HuH-7 (cell line): Measurements from ENCODE around the gene SCGB3A2.
"Not testable (repeated sequence)": the region's sequence is repeated elsewhere in the genome, so short reads cannot be mapped to it uniquely, and the experiment has no call there.

ENCODE experiments used
- DNase-seq: peaks from one replicate; pipeline ENCODE4 v3.0.0; 2011; ENCODE audit warnings: low spot score

The SCGB3A2 gene

DNA sequence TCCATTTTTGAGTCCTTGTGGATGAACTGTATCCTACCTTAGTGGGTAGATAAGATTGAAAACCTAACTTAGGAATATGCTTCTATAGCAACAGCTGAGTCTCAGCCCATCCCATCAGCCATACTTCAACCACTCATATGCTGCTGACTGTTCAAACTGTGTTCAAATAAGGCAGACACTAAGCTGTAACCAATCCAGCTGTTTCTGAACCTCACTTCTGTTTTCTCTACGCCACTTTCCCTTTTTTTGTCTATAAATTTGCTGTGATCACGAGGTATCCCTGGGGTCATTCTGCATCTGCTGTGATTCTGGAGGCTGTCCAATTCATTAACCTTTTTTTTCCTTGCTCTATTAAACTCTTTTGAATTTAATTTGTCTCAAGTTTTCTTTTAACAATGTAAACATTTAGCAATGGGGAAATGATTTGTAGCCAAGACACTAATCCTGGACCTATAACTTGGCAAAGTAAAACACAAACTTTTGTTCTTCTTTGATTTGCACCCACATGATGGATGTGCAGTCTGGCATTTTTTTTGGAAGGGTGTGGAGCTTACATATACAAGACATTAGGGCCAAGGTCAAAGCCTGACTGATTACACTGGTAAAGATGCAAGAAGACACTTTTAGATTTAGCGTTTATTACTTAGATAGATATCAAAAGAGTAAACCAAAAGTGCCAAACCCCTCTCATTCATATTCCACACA, 14.9 kb upstream of the SCGB3A2 start:
- DNase-seq = no peak

DNA sequence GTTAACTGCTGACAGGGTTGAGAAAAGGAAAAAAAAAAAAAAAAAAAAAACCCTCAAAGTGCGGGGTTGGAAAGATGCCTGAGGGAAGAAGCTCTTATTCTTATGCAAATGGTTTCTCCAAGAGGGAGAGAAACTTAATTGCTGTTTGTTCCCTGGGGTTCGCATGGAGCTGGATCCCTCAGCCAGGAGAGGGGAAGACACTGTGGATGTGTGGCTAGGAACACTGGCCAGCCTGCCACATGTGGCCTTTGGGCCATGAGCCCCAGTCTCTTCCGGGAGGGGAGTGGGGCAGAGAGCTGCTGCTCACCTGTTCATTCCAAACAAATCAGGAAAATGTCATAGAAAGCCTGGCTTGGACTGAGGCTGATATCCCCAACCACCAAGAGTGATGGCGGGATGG, 9.4 kb upstream of the SCGB3A2 start:
- DNase-seq = no peak

DNA sequence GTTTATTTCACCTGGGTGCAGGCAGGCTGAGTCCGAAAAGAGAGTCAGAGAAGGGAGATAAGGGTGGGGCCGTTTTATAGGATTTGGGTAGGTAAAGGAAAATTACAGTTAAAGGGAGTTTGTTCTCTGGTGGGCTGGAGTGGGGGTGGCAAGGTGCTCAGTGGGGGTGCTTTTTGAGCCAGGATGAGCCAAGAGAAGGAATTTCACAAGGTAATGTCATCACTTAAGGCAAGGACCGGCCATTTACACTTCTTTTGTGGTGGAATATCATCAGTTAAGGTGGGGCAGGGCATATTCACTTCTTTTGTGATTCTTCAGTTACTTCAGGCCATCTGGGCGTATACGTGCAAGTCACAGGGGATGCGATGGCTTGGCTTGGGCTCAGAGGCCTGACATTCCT, 8.6 kb upstream of the SCGB3A2 start:
- DNase-seq = not testable (repeated sequence)

DNA sequence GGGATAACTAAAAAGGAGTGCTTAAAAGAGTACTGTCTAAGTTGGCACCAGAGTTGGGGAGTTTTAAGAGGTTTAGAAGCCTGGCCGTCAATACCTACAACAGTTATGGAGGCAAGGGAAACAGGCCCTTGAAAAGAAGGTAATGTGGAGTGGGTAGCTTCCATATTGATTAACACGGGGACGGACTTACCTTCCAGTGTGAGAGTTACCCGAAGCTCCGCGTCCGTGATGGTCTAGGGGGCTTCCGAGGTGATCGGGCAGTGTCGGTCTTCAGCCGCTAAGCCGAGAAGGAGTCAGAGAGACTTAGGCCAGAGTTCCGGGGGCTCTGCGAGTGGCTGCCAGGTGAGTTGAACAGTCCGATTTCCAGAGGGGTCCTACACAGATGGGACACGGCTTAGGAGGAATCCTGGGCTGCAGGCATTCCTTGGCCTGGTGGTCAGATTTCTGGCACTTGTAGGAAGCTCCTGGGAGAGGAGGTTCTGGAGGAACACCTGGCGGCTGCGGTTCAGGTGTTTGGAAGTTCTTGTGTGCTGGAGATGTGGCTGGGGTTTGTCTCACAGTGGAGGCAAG, 6.4 kb upstream of the SCGB3A2 start:
- DNase-seq = not testable (repeated sequence)

DNA sequence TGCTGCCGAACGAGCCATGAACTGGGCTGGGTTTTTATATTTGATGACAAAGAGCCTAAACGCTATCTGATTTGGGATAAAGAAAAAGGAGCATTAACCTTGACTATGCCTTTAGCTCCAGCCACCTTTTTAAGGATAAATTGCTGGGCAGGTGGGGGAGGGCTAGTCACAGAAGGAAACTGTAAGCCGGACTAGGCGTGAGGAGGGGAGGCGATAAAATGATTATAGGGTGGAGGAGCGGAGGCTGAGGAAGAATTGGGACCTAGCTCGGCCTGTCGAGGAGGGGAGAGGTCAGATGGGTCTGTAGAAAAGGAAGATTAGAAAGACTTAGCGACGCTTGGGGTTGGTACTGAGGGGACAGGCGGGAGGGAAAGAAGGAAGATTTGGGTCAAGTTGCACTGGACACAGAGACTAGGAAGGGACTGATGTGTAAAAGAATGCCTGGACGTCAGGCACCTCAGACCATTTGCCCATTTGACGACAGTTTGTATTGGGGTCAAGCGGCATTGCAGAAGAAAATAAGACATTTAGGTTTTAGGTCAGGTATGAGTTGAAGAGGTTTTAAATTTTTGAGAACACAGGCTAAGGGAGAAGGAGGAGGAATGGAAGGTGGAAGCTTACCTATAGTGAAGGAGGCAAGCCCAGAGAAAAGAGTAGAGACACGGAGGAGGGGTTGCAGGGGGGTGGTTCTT, 5.6 kb upstream of the SCGB3A2 start:
- not testable (repeated sequence) for DNase-seq

DNA sequence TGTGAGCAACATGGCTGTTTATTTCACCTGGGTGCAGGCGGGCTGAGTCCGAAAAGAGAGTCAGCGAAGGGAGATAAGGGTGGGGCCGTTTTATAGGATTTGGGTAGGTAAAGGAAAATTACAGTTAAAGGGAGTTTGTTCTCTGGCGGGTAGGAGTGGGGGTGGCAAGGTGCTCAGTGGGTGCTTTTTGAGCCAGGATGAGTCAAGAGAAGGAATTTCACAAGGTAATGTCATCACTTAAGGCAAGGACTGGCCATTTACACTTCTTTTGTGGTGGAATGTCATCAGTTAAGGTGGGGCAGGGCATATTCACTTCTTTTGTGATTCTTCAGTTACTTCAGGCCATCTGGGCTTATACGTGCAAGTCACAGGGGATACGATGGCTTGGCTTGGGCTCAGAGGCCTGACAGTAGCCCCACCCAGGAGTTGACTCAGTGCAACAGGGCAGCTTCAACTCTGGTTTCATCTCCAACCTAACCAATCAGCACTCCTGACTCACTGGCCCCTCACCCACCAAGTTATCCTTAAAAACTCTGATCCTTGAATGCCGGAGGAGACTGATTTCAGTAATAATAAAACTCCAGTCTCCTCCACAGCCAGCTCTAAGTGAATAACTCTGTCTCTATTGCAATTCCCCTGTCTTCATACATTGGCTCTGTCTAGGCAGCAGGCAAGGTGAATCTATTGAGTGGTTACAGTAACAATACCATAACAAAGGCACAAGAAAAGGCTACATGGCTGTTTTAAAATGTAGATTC, 4.2 kb upstream of the SCGB3A2 start:
- DNase-seq = not testable (repeated sequence)

DNA sequence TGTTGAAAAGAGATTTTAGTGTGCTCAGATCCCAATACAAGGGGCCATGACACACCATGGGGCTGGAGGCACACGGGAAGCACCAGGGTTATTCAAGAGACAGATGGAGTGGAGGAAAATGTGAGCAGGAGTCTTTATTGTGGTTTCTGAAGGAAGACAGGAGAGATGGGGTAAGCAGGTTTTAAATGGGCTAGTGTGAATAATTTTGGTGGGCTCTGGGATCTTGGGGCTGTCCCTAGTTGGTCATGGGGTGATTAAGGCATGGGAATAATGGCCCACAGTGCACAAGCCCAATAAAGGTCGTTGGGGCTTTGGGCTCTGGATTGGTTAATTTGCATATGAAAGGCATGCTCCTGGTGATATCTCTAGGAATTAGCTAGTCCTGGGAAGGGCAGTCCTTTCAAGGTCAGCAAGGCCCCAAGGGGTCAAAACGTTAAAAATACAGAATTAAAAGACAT, 3.6 kb upstream of the SCGB3A2 start:
- DNase-seq = no peak

DNA sequence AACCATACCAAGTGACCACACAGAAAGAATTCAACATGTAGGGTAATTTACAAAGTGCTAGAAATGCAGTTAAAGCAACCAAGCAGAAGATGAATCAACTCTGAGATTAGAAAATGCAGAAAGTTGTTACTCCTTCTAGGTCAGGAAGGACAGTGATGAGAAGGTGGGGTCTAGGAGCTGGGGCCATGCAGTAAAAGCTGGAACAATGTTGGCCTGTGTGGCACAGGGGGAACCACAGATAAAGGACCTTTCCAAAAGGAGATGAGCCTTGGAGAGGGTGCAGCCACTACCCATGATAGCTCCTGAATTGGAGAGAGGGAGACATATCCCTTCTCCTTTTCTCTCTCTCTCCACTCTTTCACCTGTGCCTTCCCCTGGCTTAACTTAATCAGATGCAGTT, 2.4 kb upstream of the SCGB3A2 start:
- DNase-seq = no peak

DNA sequence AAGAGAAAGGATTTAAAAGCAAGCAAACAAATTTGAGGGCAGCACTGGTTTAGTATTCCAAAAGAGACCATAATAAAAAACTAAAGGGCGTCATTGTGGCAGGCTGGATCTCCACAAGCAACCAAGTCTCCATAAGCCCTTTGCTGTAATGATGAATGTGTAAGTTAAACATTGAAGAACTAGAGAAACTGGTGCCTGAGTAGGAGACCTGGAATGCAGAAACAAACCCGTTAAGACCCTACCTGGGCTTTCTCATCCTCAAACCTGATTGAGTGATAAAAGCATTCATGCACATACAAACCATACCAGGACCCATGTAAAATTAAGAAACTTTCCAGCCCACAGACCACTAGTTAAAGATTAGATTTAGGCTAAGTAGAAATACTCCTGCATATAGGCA, 1.9 kb upstream of the SCGB3A2 start:
- no peak for DNase-seq

DNA sequence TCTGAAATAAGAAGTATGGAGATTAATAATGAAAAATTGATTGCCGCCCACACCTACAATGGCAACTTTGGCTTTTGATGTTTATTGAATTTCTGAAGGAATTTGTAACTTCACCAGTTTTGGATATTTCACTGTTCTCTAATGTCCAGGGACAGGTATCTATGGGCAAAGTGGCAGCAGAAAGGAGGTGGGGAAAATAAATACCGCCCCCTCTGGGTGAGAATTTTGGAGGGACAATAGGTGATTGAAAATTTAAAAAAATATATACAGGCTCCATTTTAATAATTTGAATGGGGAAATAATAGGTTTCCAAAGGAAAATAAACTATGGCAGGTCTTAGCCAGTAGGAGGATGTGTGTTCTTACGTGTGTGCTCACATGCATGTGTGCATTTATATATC, 1.3 kb downstream of the SCGB3A2 start:
- no peak for DNase-seq

DNA sequence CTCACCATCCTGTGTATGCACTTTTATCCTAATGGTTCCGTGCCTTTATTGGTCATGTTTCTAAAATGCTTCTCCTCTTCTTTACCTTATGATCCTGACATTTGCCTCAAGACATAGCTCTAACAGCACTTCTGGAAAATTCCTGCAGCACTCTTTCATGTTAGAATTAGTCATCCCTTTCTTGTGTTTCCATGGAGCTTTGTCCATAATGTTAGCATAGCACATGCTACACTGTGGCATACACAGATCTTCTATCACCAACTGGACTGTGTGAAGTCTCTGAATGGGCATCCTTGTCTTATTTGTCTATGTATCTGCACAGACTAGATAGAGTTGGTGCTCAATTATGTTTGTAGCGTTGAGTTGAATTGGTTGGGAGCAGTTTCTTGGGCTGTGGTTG, 2.0 kb downstream of the SCGB3A2 start:
- no peak for DNase-seq

DNA sequence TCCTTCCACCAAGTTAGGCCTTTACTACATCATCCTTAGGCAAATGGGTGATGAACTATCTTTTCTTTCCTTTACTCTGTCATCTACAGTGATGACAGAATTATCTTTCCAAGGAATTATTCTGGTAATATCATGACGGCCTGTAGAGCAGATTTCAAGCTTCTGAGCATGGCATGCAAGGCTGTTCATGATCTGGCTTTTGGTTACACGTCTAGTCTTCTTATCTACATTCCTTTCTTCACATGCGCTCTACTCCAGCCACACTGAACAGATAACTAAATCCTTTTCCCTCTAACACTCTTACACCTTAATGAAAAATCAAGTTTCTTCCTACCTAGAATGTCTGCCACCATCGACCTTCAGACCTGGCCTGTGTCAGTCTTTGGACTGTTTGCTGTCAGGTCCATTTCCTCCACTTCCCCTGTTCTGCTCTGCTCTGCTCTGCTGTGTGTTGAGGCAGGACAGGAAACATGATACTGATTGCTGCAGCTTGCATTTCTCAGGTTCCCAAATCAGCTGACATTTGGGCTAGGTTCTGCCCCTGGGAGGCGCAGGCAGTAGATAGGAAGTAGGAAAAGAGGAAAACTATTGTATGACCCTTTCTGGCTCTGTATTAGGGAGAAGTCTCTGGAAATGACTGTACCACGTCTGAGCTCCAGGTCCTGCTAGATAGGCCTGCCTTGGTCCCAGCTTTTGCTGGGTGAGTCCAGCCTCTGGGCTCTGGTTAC, 4.2 kb downstream of the SCGB3A2 start:
- DNase-seq = no peak

DNA sequence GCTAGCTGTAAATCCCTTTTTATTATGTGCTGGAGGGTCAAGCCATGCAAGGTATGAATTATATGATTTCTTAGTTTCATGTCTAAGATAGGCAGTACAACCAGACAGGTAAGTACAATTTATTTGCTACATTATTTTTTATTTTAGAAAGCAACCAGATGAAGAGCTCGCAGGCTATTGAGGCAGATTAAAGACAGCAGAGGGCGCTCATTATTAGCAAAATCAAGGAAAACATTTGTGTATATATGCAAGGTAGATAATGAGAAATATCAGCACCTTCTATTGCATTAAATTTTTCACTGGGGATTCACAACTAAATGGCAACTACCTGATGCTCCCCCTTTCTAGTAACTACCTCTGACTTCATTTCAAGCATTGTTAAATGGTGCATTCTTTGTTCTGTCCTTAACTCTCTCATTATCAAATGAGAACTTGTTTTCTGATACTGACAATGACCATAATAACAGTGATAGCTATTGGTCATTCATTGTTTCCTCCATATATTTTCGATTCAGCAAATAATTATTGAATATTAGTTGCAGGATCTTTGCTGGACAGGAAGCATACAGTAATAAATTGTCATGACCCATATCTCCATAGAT, 8.6 kb downstream of the SCGB3A2 start:
- peak; percentile 16 for DNase-seq

DNA sequence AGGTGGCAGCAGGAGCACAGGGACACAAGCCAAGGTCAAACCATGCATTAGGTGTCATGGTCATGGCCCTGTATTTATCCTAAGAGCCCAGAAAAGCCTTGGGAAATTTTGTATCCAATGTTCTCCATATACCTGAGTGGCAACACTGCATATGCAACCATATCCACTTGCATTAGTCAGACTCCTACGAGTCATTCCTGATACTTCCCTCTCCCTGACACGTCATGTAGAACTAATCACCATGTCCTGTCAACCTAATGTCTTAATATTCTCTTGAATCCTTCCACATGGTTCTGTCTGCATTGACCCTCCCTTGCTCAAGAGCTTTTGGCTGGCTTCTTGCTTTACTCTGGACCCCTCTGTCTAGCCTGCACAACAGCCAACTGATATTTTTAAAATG, 9.4 kb downstream of the SCGB3A2 start:
- no peak for DNase-seq

DNA sequence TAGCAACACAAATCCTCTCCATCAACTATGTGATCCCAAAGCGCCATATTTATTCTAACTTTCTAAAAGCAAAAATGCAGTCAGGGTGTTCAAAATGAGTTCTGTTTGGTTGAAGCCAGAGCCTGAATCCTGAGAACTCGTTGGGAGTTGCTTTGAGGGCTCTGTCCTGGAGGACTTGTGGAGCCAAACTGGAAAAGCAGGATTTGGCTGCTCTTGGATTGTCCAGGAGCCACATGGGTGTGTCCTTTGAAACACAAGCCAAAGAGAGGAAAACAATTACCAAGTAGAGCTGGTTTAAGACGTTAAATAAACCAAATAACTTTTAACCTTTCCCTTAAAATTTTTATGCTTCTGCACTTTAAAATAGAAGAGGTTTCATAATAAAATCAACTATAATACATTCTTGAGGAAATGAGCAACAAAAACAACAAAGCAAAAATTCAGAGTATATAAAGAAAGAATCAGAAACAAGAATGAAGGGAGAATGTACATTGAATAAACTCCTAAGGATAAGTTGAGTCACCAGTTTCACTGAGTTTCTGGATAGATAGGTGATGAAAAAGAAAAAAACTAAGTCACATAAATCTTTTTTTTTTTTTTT, 14.3 kb downstream of the SCGB3A2 start:
- no peak for DNase-seq

DNA sequence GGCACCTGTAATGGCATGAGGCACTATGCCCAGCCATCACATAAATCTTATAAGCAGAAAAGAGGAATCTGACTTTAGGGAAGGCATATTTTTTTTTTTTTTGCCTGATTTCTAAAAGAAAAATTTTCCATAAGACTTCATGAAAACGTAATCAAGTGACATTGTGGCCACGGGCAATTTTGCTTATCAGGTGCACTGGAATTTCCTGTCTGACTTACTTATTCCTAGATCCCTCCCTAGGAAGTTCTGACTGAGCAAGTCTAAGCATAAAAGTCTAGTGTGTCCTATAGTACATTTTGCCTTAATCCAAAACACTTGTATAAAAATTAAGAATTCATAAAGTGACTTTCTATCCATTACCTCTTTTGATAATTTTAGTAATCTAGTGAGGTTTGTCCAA, 15.3 kb downstream of the SCGB3A2 start:
- no peak for DNase-seq

DNA sequence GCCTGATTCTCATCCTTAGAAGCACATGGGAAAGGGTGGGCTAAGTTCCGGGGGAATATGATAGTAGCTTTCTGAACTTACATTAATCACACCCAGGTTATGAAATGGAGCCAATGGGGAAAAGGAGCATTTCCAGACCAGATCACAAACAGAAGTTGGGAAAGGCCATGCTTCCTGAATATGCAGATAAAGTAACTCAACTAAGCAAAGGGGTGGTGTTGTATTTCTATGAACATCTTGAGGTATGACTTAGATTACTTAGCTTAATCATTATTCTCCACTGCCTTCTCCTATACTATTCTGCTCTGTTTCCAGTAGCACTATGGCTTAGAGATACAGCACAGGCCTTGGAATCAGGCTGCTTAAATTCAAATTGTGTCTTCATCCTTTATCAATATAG, 17.4 kb downstream of the SCGB3A2 start:
- DNase-seq = no peak

DNA sequence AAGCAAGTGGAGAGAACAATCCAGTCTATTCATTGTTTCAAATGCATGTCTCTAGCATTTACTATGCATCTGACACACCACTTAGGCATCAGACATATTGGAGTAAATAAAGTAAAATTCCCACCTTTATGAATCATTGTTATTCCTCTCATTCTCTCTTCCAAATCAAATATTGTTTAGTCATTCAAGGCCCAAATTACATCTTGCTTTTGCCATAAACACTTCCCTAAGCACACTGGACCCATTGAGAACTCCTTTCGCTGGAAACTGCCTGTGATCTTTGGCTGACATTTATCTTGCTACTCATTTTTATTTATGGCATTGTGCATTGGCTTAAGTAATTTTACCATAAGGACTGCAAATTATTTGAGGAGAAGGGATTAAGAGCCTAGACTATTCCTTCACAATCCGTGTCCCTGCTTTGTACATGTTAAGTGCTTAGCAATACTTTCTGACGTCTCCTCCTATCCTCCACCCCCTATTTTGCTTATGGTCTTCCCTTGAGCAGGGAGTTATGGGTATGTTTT, 20.4 kb downstream of the SCGB3A2 start:
- no peak for DNase-seq

DNA sequence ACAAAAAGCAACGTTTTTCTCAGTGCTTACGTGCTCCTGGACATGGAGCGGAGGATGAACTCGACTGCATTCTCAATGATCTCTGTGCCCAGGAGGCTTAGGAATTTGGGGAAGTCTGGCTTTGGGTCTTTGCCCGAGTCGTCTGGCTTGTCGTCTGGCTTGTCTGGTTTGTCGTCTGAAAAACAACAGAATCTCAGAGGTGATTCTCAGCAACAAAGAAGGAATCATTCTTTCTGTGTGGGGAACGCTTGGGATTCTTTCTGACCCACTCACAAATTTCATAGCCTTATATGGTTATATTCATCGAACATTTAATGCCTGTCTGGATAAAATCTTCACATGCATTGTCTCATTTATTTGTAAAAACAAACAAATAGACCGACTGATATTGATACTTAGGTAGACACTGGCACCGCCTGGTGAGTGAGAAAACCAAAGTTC, 23.1 kb downstream of the SCGB3A2 start:
- no peak for DNase-seq

DNA sequence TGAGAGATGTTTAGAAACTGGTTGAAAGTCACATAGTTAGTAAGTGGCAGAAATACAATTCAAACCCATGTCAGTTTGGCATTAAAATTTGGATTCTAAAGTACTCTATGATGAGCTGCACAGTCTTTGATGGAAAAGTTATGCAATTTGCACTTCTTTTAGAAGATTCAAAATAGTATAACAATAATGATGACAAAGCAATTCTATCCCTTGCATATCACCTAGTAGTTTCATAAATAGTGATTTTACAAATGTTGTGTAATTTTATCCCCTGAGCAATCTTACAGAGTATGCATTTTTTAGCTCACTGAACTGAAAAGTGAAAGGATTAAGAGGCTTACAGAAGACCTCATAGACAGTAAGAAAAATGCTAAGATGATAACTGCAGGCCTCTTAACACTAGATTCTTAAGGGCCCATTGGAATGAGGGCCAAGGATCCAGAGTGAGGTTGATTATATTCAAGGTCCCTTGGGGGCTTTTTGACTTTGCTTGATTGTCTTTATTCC, 24.2 kb downstream of the SCGB3A2 start:
- DNase-seq = no peak

DNA sequence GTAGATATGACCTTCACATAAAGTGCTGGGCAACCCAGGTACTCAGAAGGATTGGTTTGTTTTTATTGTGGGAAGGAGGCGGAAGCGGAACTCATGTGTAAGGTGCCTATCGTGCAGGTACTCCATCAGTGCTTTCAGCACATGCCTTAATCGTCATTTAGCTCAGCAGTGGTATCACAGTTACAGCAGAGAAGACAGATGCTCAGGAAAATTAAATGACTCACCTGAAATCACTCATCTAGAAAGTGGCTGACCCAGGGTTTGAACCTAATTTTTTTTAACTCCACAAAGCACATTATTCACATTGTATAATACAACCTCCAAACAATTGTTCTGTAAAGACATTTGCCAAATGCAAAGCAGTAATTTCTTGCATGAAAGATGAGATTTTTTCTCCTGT, 25.6 kb downstream of the SCGB3A2 start:
- DNase-seq = no peak
